ENCODE measurements around the gene EXOC2. TPM values are rescaled to one million over a fixed set of nuclear protein-coding genes. Genes with fewer than 3 reads are reported as not detected.

EXOC2 gene
- total RNA-seq, 1 donor from 2014 or later, result 44.4 TPM

DNA sequence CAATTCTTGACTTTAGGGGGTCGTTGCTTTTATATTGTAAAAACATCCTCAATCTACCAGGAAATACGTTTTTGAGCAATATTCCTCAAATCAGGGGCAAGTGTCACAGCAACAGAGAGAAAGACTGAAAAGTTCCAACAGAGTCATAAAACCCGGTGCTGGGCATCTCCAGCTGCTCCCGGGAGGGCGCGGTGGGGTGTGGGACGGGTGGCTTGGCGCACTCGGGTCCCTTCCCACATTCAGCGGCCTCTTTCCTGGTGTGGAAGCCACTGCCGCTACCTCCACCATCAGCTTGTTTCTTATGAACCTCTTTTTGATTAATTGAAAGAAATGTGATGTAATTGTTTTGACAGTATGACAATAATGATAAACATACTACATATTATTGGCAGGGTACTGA lies 203.2 kb downstream of the EXOC2 start:
- H4K20me1 ChIP-seq (ENCODE audit: insufficient read depth, low read length), result no peaks in the 10 kb centered on the region
- H3K79me2 ChIP-seq (ENCODE audit: insufficient read depth, low read length), result no peaks in the 10 kb centered on the region
- H3K36me3 ChIP-seq (ENCODE audit: insufficient read depth, low read length), result peaks cover 11% of the 10 kb centered on the region
- no peaks in the 10 kb centered on the region for H3K9me3 Mint-ChIP-seq (ENCODE audit: unreplicated experiment)
- H3K27me3 ChIP-seq (ENCODE audit: insufficient read depth, low read length), result no peaks in the 10 kb centered on the region
- DNase-seq (ENCODE audit: low read depth) (no peak), FAIRE-seq (no peak)
- H3K4me3 ChIP-seq (ENCODE audit: insufficient read depth, low read depth, low read length), result no peak overlapping the region
- TF ChIP-seq, protein P1, sequence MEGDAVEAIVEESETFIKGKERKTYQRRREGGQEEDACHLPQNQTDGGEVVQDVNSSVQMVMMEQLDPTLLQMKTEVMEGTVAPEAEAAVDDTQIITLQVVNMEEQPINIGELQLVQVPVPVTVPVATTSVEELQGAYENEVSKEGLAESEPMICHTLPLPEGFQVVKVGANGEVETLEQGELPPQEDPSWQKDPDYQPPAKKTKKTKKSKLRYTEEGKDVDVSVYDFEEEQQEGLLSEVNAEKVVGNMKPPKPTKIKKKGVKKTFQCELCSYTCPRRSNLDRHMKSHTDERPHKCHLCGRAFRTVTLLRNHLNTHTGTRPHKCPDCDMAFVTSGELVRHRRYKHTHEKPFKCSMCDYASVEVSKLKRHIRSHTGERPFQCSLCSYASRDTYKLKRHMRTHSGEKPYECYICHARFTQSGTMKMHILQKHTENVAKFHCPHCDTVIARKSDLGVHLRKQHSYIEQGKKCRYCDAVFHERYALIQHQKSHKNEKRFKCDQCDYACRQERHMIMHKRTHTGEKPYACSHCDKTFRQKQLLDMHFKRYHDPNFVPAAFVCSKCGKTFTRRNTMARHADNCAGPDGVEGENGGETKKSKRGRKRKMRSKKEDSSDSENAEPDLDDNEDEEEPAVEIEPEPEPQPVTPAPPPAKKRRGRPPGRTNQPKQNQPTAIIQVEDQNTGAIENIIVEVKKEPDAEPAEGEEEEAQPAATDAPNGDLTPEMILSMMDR (IDR thresholded peaks at IDR 0.05; ENCODE audit: insufficient read depth, low read depth, low read length), result no peak
- TF ChIP-seq EZH2 (IDR thresholded peaks at IDR 0.05; ENCODE audit: insufficient read depth, low read length), result no peak
- H3K27me3 Mint-ChIP-seq (ENCODE audit: low read depth, unreplicated experiment), result no peaks in the 10 kb centered on the region
- no peaks in the 10 kb centered on the region for H3K4me1 ChIP-seq (ENCODE audit: insufficient read depth, low read length)
- H3K4me2 ChIP-seq (ENCODE audit: low read length), result no peak overlapping the region
- H3K9me3 ChIP-seq (ENCODE audit: insufficient read depth, low read depth, low read length), result no peaks in the 10 kb centered on the region
- no peak overlapping the region for H2AFZ ChIP-seq (ENCODE audit: low read depth, low read length)
- H3K4me1 Mint-ChIP-seq (ENCODE audit: low read depth, unreplicated experiment), result no peaks in the 10 kb centered on the region
- H3K27ac Mint-ChIP-seq (ENCODE audit: unreplicated experiment), result no peak overlapping the region
- H3K36me3 Mint-ChIP-seq (ENCODE audit: low read depth, unreplicated experiment), result peaks cover 41% of the 10 kb centered on the region
- H3K27ac ChIP-seq (ENCODE audit: low read depth, low read length), result no peak overlapping the region
- no peak overlapping the region for H3K4me3 Mint-ChIP-seq (ENCODE audit: unreplicated experiment)
- H3K9ac ChIP-seq (ENCODE audit: low read length), result no peak overlapping the region

DNA sequence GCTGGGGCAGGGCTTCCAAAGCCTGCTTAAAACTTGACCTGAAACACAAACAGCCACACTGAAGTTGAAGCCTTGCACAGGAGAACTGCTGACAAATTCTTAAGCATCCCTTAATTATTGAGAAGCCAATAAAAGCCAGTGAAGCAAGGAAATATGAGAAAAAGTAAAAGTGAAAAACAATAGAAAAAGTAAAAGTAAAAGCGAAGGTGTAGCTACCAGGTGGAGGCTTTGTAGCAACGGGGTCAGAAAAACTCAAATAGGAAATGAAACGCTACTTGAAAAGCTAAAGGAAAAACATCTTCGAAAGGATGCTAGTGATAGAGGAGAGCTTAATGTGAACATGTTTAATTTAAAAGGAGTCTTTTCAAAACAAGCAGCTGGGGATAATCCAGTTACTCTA lies 203.9 kb downstream of the EXOC2 start:
- Histone ChIP-seq H3K4me2 (ENCODE audit: low read length) (no peak overlapping the region), H3K4me1 (ENCODE audit: insufficient read depth, low read length) (no peaks in the 10 kb centered on the region), H3K9me3 (ENCODE audit: insufficient read depth, low read depth, low read length) (no peaks in the 10 kb centered on the region), H3K27me3 (ENCODE audit: insufficient read depth, low read length) (no peaks in the 10 kb centered on the region), H2AFZ (ENCODE audit: low read depth, low read length) (no peak overlapping the region), H3K4me3 (ENCODE audit: insufficient read depth, low read depth, low read length) (no peak overlapping the region), H3K79me2 (ENCODE audit: insufficient read depth, low read length) (no peaks in the 10 kb centered on the region), H4K20me1 (ENCODE audit: insufficient read depth, low read length) (no peaks in the 10 kb centered on the region), H3K36me3 (ENCODE audit: insufficient read depth, low read length) (peaks cover 11% of the 10 kb centered on the region), H3K27ac (ENCODE audit: low read depth, low read length) (no peak overlapping the region), H3K9ac (ENCODE audit: low read length) (no peak overlapping the region)
- no peak for DNase-seq (ENCODE audit: low read depth)
- H3K27me3 Mint-ChIP-seq (ENCODE audit: low read depth, unreplicated experiment), result no peaks in the 10 kb centered on the region
- TF ChIP-seq, protein P1 (IDR thresholded peaks at IDR 0.05; ENCODE audit: insufficient read depth, low read depth, low read length), result no peak
- TF ChIP-seq EZH2 (IDR thresholded peaks at IDR 0.05; ENCODE audit: insufficient read depth, low read length), result no peak
- FAIRE-seq, result no peak
- H3K9me3 Mint-ChIP-seq (ENCODE audit: unreplicated experiment), result no peaks in the 10 kb centered on the region
- H3K27ac Mint-ChIP-seq (ENCODE audit: unreplicated experiment), result no peak overlapping the region
- no peak overlapping the region for H3K4me3 Mint-ChIP-seq (ENCODE audit: unreplicated experiment)
- no peaks in the 10 kb centered on the region for H3K4me1 Mint-ChIP-seq (ENCODE audit: low read depth, unreplicated experiment)
- peaks cover 46% of the 10 kb centered on the region for H3K36me3 Mint-ChIP-seq (ENCODE audit: low read depth, unreplicated experiment)

DNA sequence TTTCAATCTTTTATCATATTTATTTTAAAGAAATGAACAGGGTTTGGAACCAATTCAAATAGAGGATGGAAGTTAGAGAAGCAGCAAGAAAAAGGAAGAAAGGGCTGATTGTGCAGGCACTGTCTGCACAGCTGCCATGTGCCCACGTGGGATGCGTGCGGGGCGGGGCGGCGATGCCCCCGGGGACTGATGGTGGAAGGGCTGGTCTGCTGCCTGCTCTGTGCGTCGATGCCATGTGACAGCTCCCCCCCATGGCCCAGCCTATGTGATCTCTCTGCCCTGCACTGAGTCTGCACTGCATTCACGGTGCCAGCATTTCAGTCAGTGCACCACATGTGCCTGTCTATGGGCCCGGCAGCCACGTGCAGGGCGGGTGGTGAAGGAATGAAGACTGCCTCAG lies 205.0 kb downstream of the EXOC2 start:
- peaks cover 11% of the 10 kb centered on the region for H3K36me3 ChIP-seq (ENCODE audit: insufficient read depth, low read length)
- H3K4me3 Mint-ChIP-seq (ENCODE audit: unreplicated experiment), result no peak overlapping the region
- DNase-seq (ENCODE audit: low read depth), result no peak
- H3K9ac ChIP-seq (ENCODE audit: low read length), result no peak overlapping the region
- H3K9me3 ChIP-seq (ENCODE audit: insufficient read depth, low read depth, low read length), result no peaks in the 10 kb centered on the region
- FAIRE-seq, result no peak
- H3K79me2 ChIP-seq (ENCODE audit: insufficient read depth, low read length), result no peaks in the 10 kb centered on the region
- H3K4me1 Mint-ChIP-seq (ENCODE audit: low read depth, unreplicated experiment), result no peaks in the 10 kb centered on the region
- H3K27me3 ChIP-seq (ENCODE audit: insufficient read depth, low read length), result no peaks in the 10 kb centered on the region
- H3K9me3 Mint-ChIP-seq (ENCODE audit: unreplicated experiment), result no peaks in the 10 kb centered on the region
- H3K36me3 Mint-ChIP-seq (ENCODE audit: low read depth, unreplicated experiment), result peaks cover 45% of the 10 kb centered on the region
- no peak for TF ChIP-seq EZH2 (IDR thresholded peaks at IDR 0.05; ENCODE audit: insufficient read depth, low read length)
- TF ChIP-seq, protein P1 (IDR thresholded peaks at IDR 0.05; ENCODE audit: insufficient read depth, low read depth, low read length), result no peak
- H3K27ac Mint-ChIP-seq (ENCODE audit: unreplicated experiment), result no peak overlapping the region
- H3K27me3 Mint-ChIP-seq (ENCODE audit: low read depth, unreplicated experiment), result no peaks in the 10 kb centered on the region
- no peak overlapping the region for H2AFZ ChIP-seq (ENCODE audit: low read depth, low read length)
- no peak overlapping the region for H3K27ac ChIP-seq (ENCODE audit: low read depth, low read length)
- no peak overlapping the region for H3K4me3 ChIP-seq (ENCODE audit: insufficient read depth, low read depth, low read length)
- H3K4me1 ChIP-seq (ENCODE audit: insufficient read depth, low read length), result no peaks in the 10 kb centered on the region
- H4K20me1 ChIP-seq (ENCODE audit: insufficient read depth, low read length), result no peaks in the 10 kb centered on the region
- no peak overlapping the region for H3K4me2 ChIP-seq (ENCODE audit: low read length)
